Endothelial cell of umbilical vein (primary cell): Measurements from ENCODE around the gene PRKAR2B. TPM values are rescaled to one million over a fixed set of nuclear protein-coding genes. Genes with fewer than 3 reads are reported as not detected.

Source experiments
- BruUV-seq: library from RNA; stranded (reverse); fragments of 400-500 nt; replicated peaks from 2 replicates; lab custom pipeline; 2021; lab: Mats Ljungman, UMichigan
- CTCF ChIA-PET: fragments of 300-600, 350-600 bp; sonication (Branson Sonifier 250); formaldehyde crosslinking; loops from one replicate; lab custom pipeline; 2021; ENCODE audit warnings: antibody characterized with exemption, inconsistent platforms; lab: Charles Lee
- POLR2A ChIA-PET: fragments of 300-600, 350-600 bp; sonication (Branson Sonifier 250); formaldehyde crosslinking; loops from one replicate; lab custom pipeline; 2021; ENCODE audit warnings: antibody characterized with exemption, inconsistent platforms; lab: Charles Lee
- DNase-seq: peaks from one replicate; pipeline ENCODE4 v3.0.0-alpha.2; 2011; ENCODE audit warnings: low read depth, low spot score
- FAIRE-seq: peaks from 2 replicates; lab custom pipeline; 2011; peaks lifted over from hg19 to GRCh38; lab: Jason Lieb, UNC
- H2AFZ ChIP-seq: 2 replicates; pipeline ENCODE4 v1.6.0; 2012; ENCODE audit warnings: low read depth, low read length, control low read depth, inconsistent platforms
- H3K27ac ChIP-seq: 2 replicates; pipeline ENCODE4 v1.5.1; 2011; ENCODE audit warnings: low read depth, mild to moderate bottlenecking, control low read depth, low read length, moderate library complexity; ENCODE audit not compliant: insufficient read depth
- H3K27me3 ChIP-seq, 2 experiments: 2 replicates each; pipeline versions ENCODE4 v1.6.0 to v1.6.1; 2011; ENCODE audit warnings: low read length in 2 of 2, mixed read lengths in 1 of 2; ENCODE audit not compliant: control insufficient read depth in 2 of 2, insufficient read depth in 2 of 2
- H3K36me3 ChIP-seq, 2 experiments: 2 replicates in 1 of 2; 3 replicates in 1 of 2; pipeline ENCODE4 v1.5.1; 2011; ENCODE audit warnings: low read length in 2 of 2, mild to moderate bottlenecking in 1 of 2, moderate library complexity in 1 of 2; ENCODE audit not compliant: control insufficient read depth in 2 of 2, insufficient read depth in 2 of 2; ENCODE audit errors: extremely low read depth in 1 of 2
- H3K4me1 ChIP-seq: 3 replicates; pipeline ENCODE4 v1.5.1; 2011; ENCODE audit warnings: mild to moderate bottlenecking, low read length; ENCODE audit not compliant: control insufficient read depth, insufficient read depth; ENCODE audit errors: extremely low read depth
- H3K4me2 ChIP-seq: 2 replicates; pipeline ENCODE4 v1.6.1; 2011; ENCODE audit warnings: low read length, control low read depth, mixed read lengths; ENCODE audit not compliant: insufficient read depth
- H3K4me3 ChIP-seq, 3 experiments: fragments of 200-600 bp in 1 of 3; sonication (generic), shearing (Covaris generic) in 1 of 3; replicated peaks in 1 of 3; 2 replicates each; pipeline ENCODE4 v1.5.1; 2011 to 2016; ENCODE audit warnings: control low read depth in 3 of 3, low read length in 3 of 3, mild to moderate bottlenecking in 2 of 3, inconsistent platforms in 1 of 3, low read depth in 1 of 3, moderate library complexity in 1 of 3; ENCODE audit not compliant: insufficient read depth in 1 of 3
- H3K79me2 ChIP-seq: 2 replicates; pipeline ENCODE4 v1.6.0; 2012; ENCODE audit warnings: low read length, inconsistent platforms; ENCODE audit not compliant: control insufficient read depth, insufficient read depth
- H3K9ac ChIP-seq: replicated peaks from 2 replicates; pipeline ENCODE3; 2011; ENCODE audit warnings: low read length, control low read depth; ENCODE audit not compliant: insufficient read depth; ENCODE audit errors: extremely low read depth
- H3K9me1 ChIP-seq: replicated peaks from 3 replicates; pipeline ENCODE4 v1.6.0; 2011; ENCODE audit warnings: mild to moderate bottlenecking, low read length; ENCODE audit not compliant: control insufficient read depth, insufficient read depth; ENCODE audit errors: extremely low read depth
- H3K9me3 ChIP-seq: replicated peaks from 2 replicates; pipeline ENCODE4 v1.5.1; 2012; ENCODE audit warnings: low read length, inconsistent platforms; ENCODE audit not compliant: control insufficient read depth, insufficient read depth
- H4K20me1 ChIP-seq: replicated peaks from 2 replicates; pipeline ENCODE3; 2011; ENCODE audit warnings: mild to moderate bottlenecking, low read length; ENCODE audit not compliant: control insufficient read depth, insufficient read depth; ENCODE audit errors: extremely low read depth
- EZH2 ChIP-seq: IDR thresholded peaks from 2 replicates; pipeline ENCODE4 v1.6.1; 2012; ENCODE audit warnings: borderline replicate concordance, low read depth, mild to moderate bottlenecking, moderate library complexity, low read length, inconsistent platforms; ENCODE audit not compliant: severe bottlenecking
- FOS ChIP-seq: IDR thresholded peaks from 2 replicates; pipeline ENCODE4 v1.6.1; 2011; ENCODE audit warnings: mild to moderate bottlenecking, low read length, moderate library complexity, borderline replicate concordance; ENCODE audit not compliant: insufficient read depth
- GATA2 ChIP-seq: IDR thresholded peaks from 2 replicates; pipeline ENCODE4 v1.7.0; 2011; ENCODE audit warnings: low read depth, mild to moderate bottlenecking, moderate library complexity, mixed read lengths, low read length; ENCODE audit not compliant: insufficient read length, insufficient read depth
- JUN ChIP-seq: IDR thresholded peaks from 2 replicates; pipeline ENCODE4 v1.6.1; 2011; ENCODE audit warnings: borderline replicate concordance, low read depth; ENCODE audit not compliant: insufficient read length, insufficient read depth
- MYC ChIP-seq: IDR thresholded peaks from one replicate; pipeline ENCODE4 v1.6.1; 2011; ENCODE audit warnings: mild to moderate bottlenecking, low read depth, low read length
- POLR2A ChIP-seq: IDR thresholded peaks from 2 replicates; pipeline ENCODE4 v1.6.1; 2012; ENCODE audit warnings: low read depth, mild to moderate bottlenecking, control low read depth, low read length
- POLR2AphosphoS5 ChIP-seq: IDR thresholded peaks from 2 replicates; pipeline ENCODE4 v1.6.1; 2012; ENCODE audit warnings: low read depth, mild to moderate bottlenecking, control low read depth, low read length, moderate library complexity; ENCODE audit not compliant: insufficient read depth
- dilution Hi-C: fragments of 300-500 bp; cut with MboI; formaldehyde crosslinking; loops from one replicate; pipeline ENCODE4 v1.15.0; 2019; ENCODE audit warnings: low sequenced_read_pairs; ENCODE audit not compliant: extremely low pct_ligation_motif_present
- intact Hi-C: fragments of 100-400 bp; cut with micrococcal nuclease; formaldehyde crosslinking; loops from one replicate; pipeline ENCODE4 v1.10.0; 2022
- polyA plus RNA-seq, 4 experiments: library from polyadenylated mRNA; depleted of rRNA in 3 of 4; stranded (reverse) in 3 of 4; unstranded in 1 of 4; fragments of >200 nt; gene quantifications; 2 replicates each; pipeline versions ENCODE4 v1.2.1 to v1.2.3, GENCODE V29; 2011 to 2012; ENCODE audit warnings: missing spikeins in 1 of 4
- total RNA-seq: library from RNA; stranded (reverse); gene quantifications from 2 replicates; pipeline ENCODE4 v1.2.3, GENCODE V29; 2021
- TF ChIP-seq, protein P1 (sequence below), 2 donors: IDR thresholded peaks; 1 replicate in 1 of 2; 2 replicates in 1 of 2; pipeline ENCODE4 v1.5.1; 2011; ENCODE audit warnings: low read length in 2 of 2, mild to moderate bottlenecking in 2 of 2, moderate library complexity in 2 of 2, control low read depth in 1 of 2, inconsistent platforms in 1 of 2, low read depth in 1 of 2; ENCODE audit not compliant: insufficient read depth in 1 of 2; ENCODE audit errors: extremely low read depth in 1 of 2
- TF ChIP-seq, protein P2 (sequence below): IDR thresholded peaks from 2 replicates; pipeline ENCODE4 v1.6.1; 2011; ENCODE audit not compliant: insufficient read depth, insufficient read length

PRKAR2B gene
- total and polyA plus RNA-seq, 2 donors (not counting 3 experiments of a cell fraction or from before 2014, with no cell fraction given), result 10.7 to 39.8 TPM

DNA sequence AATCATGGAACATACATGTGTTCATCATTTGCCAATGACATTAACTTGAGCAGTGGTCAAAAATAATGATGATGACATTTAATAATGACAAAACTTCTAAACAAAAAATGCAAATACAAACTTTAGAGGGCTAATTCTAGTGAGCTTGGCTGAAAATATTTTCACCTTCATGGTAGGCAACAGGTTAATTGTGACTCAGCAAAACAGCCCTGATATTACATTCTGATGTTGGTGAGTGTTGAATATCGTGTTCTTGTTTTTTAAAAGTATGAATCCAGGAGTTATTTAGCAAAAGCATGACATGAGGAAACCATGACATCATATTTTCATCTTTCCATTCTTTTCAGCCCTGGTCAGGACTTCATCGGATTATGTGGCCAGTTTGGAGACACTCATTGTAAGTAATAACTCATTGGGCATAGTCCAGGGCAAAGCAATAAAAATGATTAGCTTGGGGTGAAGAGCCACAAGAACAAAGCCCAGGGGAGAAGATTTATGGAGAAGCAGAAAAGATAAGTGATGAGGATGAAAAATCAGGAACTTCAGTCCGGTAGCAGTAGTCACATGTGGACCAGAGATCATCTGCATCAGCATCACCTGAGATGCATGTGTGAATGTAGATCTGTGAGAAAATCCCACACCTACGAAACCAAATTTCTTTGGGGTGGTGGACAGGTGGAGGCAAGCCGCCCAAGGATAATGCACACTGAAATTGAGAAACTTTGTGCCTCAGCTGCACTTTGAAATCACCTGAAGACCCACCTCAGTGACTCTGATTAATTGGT lies 46.8 kb upstream of the PRKAR2B start:
- Histone ChIP-seq H3K27ac (no peak overlapping the region), H3K79me2 (no peaks in the 10 kb centered on the region), H3K9ac (no peak overlapping the region), H4K20me1 (no peaks in the 10 kb centered on the region), H3K9me1 (no peaks in the 10 kb centered on the region), H3K4me3 (no peak overlapping the region), H3K27me3 (peaks cover 4 to 8% of the 10 kb centered on the region in 2 experiments), H3K4me1 (no peaks in the 10 kb centered on the region), H2AFZ (no peak overlapping the region), H3K9me3 (no peaks in the 10 kb centered on the region), H3K36me3 (no peaks in the 10 kb centered on the region), H3K4me2 (no peak overlapping the region)
- no peak for DNase-seq
- TF ChIP-seq FOS, result no peak
- TF ChIP-seq, protein P1, sequence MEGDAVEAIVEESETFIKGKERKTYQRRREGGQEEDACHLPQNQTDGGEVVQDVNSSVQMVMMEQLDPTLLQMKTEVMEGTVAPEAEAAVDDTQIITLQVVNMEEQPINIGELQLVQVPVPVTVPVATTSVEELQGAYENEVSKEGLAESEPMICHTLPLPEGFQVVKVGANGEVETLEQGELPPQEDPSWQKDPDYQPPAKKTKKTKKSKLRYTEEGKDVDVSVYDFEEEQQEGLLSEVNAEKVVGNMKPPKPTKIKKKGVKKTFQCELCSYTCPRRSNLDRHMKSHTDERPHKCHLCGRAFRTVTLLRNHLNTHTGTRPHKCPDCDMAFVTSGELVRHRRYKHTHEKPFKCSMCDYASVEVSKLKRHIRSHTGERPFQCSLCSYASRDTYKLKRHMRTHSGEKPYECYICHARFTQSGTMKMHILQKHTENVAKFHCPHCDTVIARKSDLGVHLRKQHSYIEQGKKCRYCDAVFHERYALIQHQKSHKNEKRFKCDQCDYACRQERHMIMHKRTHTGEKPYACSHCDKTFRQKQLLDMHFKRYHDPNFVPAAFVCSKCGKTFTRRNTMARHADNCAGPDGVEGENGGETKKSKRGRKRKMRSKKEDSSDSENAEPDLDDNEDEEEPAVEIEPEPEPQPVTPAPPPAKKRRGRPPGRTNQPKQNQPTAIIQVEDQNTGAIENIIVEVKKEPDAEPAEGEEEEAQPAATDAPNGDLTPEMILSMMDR (IDR thresholded peaks at IDR 0.05; ENCODE audit: extremely low read depth in 1 of 2, insufficient read depth in 1 of 2, low read depth in 1 of 2, low read length in 2 of 2), result no peak
- TF ChIP-seq GATA2, result no peak
- no peak for TF ChIP-seq EZH2
- no peak for TF ChIP-seq JUN
- TF ChIP-seq, protein P2, sequence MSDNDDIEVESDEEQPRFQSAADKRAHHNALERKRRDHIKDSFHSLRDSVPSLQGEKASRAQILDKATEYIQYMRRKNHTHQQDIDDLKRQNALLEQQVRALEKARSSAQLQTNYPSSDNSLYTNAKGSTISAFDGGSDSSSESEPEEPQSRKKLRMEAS, result no peak
- TF ChIP-seq POLR2A, result no peak
- TF ChIP-seq MYC, result no peak
- no peak for TF ChIP-seq POLR2AphosphoS5
- no TSS peak for BruUV-seq
- POLR2A ChIA-PET, result no interaction called here
- intact Hi-C loops, result no loop called here
- dilution Hi-C loops, result no loop called here
- FAIRE-seq, result no peak
- CTCF ChIA-PET, result interaction anchor here (1.6 kb wide), 1 partner anchor 50 kb away, joined by 4 read pairs; no protein-coding TSS in a partner anchor
